Fibroblast of gingiva (primary cell): ENCODE measurements around the gene RBFOX2.
"Not testable (repeated sequence)": the region's sequence is repeated elsewhere in the genome, so short reads cannot be mapped to it uniquely, and the experiment has no call there.

Experiments used
- DNase-seq: peaks from one replicate; pipeline ENCODE4 v3.0.0-alpha.2; 2011; ENCODE audit warnings: low read depth

The RBFOX2 gene

GRCh38 chr22:36028646-36029405, at the start of gene RBFOX2:
Gene RBFOX2 (minus strand): TSS chr22:36028824. CDS start chr22:36028425, 399 bp downstream.
- DNase-seq = peak; percentile 98

- peak; percentile 82 for DNase-seq
These were observed 48.6 kb upstream of the RBFOX2 start for GRCh38 chr22:36077271-36077670.

GRCh38 chr22:36075724-36076123, 47.1 kb upstream of the RBFOX2 start:
- DNase-seq = no peak

GRCh38 chr22:36075230-36075629, 46.6 kb upstream of the RBFOX2 start:
- DNase-seq = no peak

GRCh38 chr22:36073476-36073875, 44.9 kb upstream of the RBFOX2 start:
- DNase-seq = peak; percentile 69

GRCh38 chr22:36070645-36071044, 42.0 kb upstream of the RBFOX2 start:
- not testable (repeated sequence) for DNase-seq

- DNase-seq = no peak
These were observed 40.7 kb upstream of the RBFOX2 start for GRCh38 chr22:36069368-36069767.

- DNase-seq = no peak
These were observed 40.2 kb upstream of the RBFOX2 start for GRCh38 chr22:36068776-36069344.

GRCh38 chr22:36067235-36067558, 38.6 kb upstream of the RBFOX2 start:
- DNase-seq = no peak

- peak; percentile 98 for DNase-seq
These were observed 37.3 kb upstream of the RBFOX2 start for GRCh38 chr22:36065775-36066544.

- no peak for DNase-seq
These were observed 36.8 kb upstream of the RBFOX2 start for GRCh38 chr22:36065462-36065774.

- DNase-seq = no peak
These were observed 35.7 kb upstream of the RBFOX2 start for GRCh38 chr22:36064358-36064757.

- DNase-seq = no peak
These were observed 28.4 kb upstream of the RBFOX2 start for GRCh38 chr22:36056980-36057379.

GRCh38 chr22:36055376-36056295, 27.0 kb upstream of the RBFOX2 start:
- peak; percentile 80 for DNase-seq

GRCh38 chr22:36054446-36054845, 25.8 kb upstream of the RBFOX2 start:
- DNase-seq = not testable (repeated sequence)

- DNase-seq = no peak
These were observed 24.9 kb upstream of the RBFOX2 start for GRCh38 chr22:36053242-36054147.

- DNase-seq = no peak
These were observed 23.9 kb upstream of the RBFOX2 start for GRCh38 chr22:36052505-36052941.

GRCh38 chr22:36049678-36049997, 21.0 kb upstream of the RBFOX2 start:
- no peak for DNase-seq

GRCh38 chr22:36048911-36049677, 20.5 kb upstream of the RBFOX2 start:
- no peak for DNase-seq

GRCh38 chr22:36044517-36044916, 15.9 kb upstream of the RBFOX2 start:
- not testable (repeated sequence) for DNase-seq
